GM18868 (cell line): ENCODE measurements around the gene VEGFB.

ENCODE experiments used
- ATAC-seq: cut with Tn5 transposase; IDR thresholded peaks from one replicate; pipeline ENCODE4 v1.9.1; 2021; ENCODE audit warnings: mild to moderate bottlenecking, moderate library complexity; ENCODE audit not compliant: unreplicated experiment

VEGFB gene

GRCh38 chr11:64233913-64234586 is at the start of gene VEGFB:
Gene VEGFB, plus strand, starts transcription at chr11:64234584. Its CDS starts 250 bp downstream, at chr11:64234834.
- ATAC-seq, result peak; percentile 54

GRCh38 chr11:64185175-64185692 is 49.1 kb upstream of the VEGFB start:
- peak; percentile 14 for ATAC-seq

- ATAC-seq, result peak; percentile 80
These were observed 48.5 kb upstream of the VEGFB start, which contains the start of gene STIP1 for GRCh38 chr11:64185693-64186491. Gene STIP1, plus strand, starts transcription at chr11:64186171. Its CDS starts 91 bp downstream, at chr11:64186262.

- no peak for ATAC-seq
These were observed 47.8 kb upstream of the VEGFB start for GRCh38 chr11:64186492-64187165.

GRCh38 chr11:64192434-64192833 is 42.0 kb upstream of the VEGFB start:
- no peak for ATAC-seq

- no peak for ATAC-seq
These were observed 37.8 kb upstream of the VEGFB start for GRCh38 chr11:64196626-64197025.

- no peak for ATAC-seq
These were observed 35.9 kb upstream of the VEGFB start for GRCh38 chr11:64198511-64198910.

- no peak for ATAC-seq
These were observed 32.8 kb upstream of the VEGFB start for GRCh38 chr11:64201543-64201942.

GRCh38 chr11:64202992-64203391 is 31.4 kb upstream of the VEGFB start:
- ATAC-seq, result no peak

GRCh38 chr11:64203421-64204079 is 30.8 kb upstream of the VEGFB start:
- ATAC-seq, result no peak

GRCh38 chr11:64204080-64204440 is 30.3 kb upstream of the VEGFB start:
- ATAC-seq, result no peak

GRCh38 chr11:64204464-64204989 is 29.9 kb upstream of the VEGFB start:
- no peak for ATAC-seq

GRCh38 chr11:64206457-64207255 is 27.7 kb upstream of the VEGFB start, which contains the start of gene FERMT3:
Gene FERMT3, plus strand, starts transcription at chr11:64206721. Its CDS starts 644 bp downstream, at chr11:64207365.
- ATAC-seq, result no peak

- ATAC-seq, result peak; percentile 51
These were observed 26.9 kb upstream of the VEGFB start for GRCh38 chr11:64207256-64208085.

- no peak for ATAC-seq
These were observed 26.1 kb upstream of the VEGFB start for GRCh38 chr11:64208086-64208795.

GRCh38 chr11:64208796-64209562 is 25.4 kb upstream of the VEGFB start:
- ATAC-seq, result no peak

- ATAC-seq, result no peak
These were observed 24.9 kb upstream of the VEGFB start for GRCh38 chr11:64209563-64209843.
